HCT116 (cell line): ENCODE results near the gene PRKG1. TPM values are rescaled to one million over a fixed set of nuclear protein-coding genes. Genes with fewer than 3 reads are reported as not detected.

Experiments
- ATAC-seq: fragments of 200-7000 bp; cut with Tn5 transposase; 2 replicates; pipeline ENCODE4 v1.9.1; 2020; ENCODE audit warnings: mild to moderate bottlenecking, moderate library complexity
- BruUV-seq: library from RNA; stranded (reverse); fragments of 400-500 nt; replicated peaks from 2 replicates; lab custom pipeline; 2021; lab: Mats Ljungman, UMichigan
- CTCF ChIA-PET: fragments of 300-600 bp; sonication (Branson Sonifier 250); formaldehyde crosslinking; loops from one replicate; lab custom pipeline; 2021; ENCODE audit warnings: antibody characterized with exemption; lab: Charles Lee
- POLR2A ChIA-PET: fragments of 300-600, 350-600 bp; sonication (Branson Sonifier 250); formaldehyde crosslinking; loops from one replicate; lab custom pipeline; 2021; ENCODE audit warnings: antibody characterized with exemption; lab: Charles Lee
- RAD21 ChIA-PET, 2 experiments: fragments of 300-600 bp; sonication (Branson Sonifier 250); formaldehyde crosslinking; loops; one replicate each; lab custom pipeline; 2023; ENCODE audit warnings: low total read pairs in 2 of 2; ENCODE audit not compliant: uncharacterized antibody in 2 of 2, unreplicated experiment in 2 of 2, low non-redundant PET in 1 of 2; lab: Charles Lee
- DNase-seq: peaks from one replicate; pipeline ENCODE4 v3.0.0-alpha.2; 2010; ENCODE audit warnings: low read depth, low spot score
- H2AFZ ChIP-seq: fragments of 200-600 bp; shearing (Covaris generic), sonication (generic); 2 replicates; pipeline ENCODE4 v1.6.1; 2017; ENCODE audit warnings: low read depth, mixed run types, mixed read lengths, antibody characterized with exemption, low read length; ENCODE audit not compliant: poor library complexity, severe bottlenecking
- H3K27ac ChIP-seq: 2 replicates; pipeline ENCODE4 v1.5.1; 2012; ENCODE audit warnings: low read depth, low read length
- H3K27me3 ChIP-seq: fragments of 200-600 bp; sonication (generic); 2 replicates; pipeline ENCODE4 v1.6.1; 2016; ENCODE audit warnings: mixed run types, low read length, mixed read lengths; ENCODE audit not compliant: insufficient read depth
- H3K36me3 ChIP-seq, 2 experiments: fragments of 200-500 bp in 1 of 2; fragments of 200-600 bp in 1 of 2; sonication (Bioruptor generic) in 1 of 2; sonication (generic) in 1 of 2; 2 replicates each; pipeline versions ENCODE4 v1.5.1 to v1.6.1; 2014 to 2016; ENCODE audit warnings: low read length in 2 of 2, inconsistent platforms in 1 of 2, mixed read lengths in 1 of 2, mixed run types in 1 of 2; ENCODE audit not compliant: insufficient read depth in 2 of 2, control insufficient read depth in 1 of 2
- H3K4me1 ChIP-seq, 2 experiments: fragments of 200-600 bp in 1 of 2; sonication (generic) in 1 of 2; 2 replicates each; pipeline versions ENCODE4 v1.5.1 to v1.6.1; 2012 to 2017; ENCODE audit warnings: low read length in 2 of 2, inconsistent platforms in 1 of 2, mild to moderate bottlenecking in 1 of 2, mixed read lengths in 1 of 2, mixed run types in 1 of 2, moderate library complexity in 1 of 2; ENCODE audit not compliant: insufficient read depth in 2 of 2, control insufficient read depth in 1 of 2
- H3K4me2 ChIP-seq: fragments of 200-600 bp; sonication (generic); 2 replicates; pipeline ENCODE4 v1.6.1; 2017; ENCODE audit warnings: mixed run types, low read length, mixed read lengths
- H3K4me3 ChIP-seq, 2 experiments: fragments of 200-600 bp in 1 of 2; sonication (generic) in 1 of 2; replicated peaks in 1 of 2; 2 replicates each; pipeline ENCODE4 v1.5.1; 2011 to 2016; ENCODE audit warnings: low read length in 2 of 2, control low read depth in 1 of 2, low read depth in 1 of 2, mild to moderate bottlenecking in 1 of 2, mixed read lengths in 1 of 2, mixed run types in 1 of 2
- H3K79me2 ChIP-seq: fragments of 200-600 bp; sonication (generic); 2 replicates; pipeline ENCODE4 v1.6.1; 2017; ENCODE audit warnings: mild to moderate bottlenecking, mixed run types, low read length, moderate library complexity, mixed read lengths; ENCODE audit not compliant: insufficient read depth
- H3K9ac ChIP-seq: fragments of 200-600 bp; sonication (generic); 2 replicates; pipeline ENCODE4 v1.6.1; 2016; ENCODE audit warnings: low read length, mixed read lengths
- H3K9me2 ChIP-seq: fragments of 200-600 bp; sonication (generic), shearing (Covaris generic); 2 replicates; pipeline ENCODE4 v1.6.1; 2017; ENCODE audit warnings: mixed run types, mild to moderate bottlenecking, moderate library complexity; ENCODE audit not compliant: insufficient read depth
- H3K9me3 ChIP-seq, 2 experiments: fragments of 200-500 bp in 1 of 2; fragments of 200-600 bp in 1 of 2; sonication (Bioruptor generic) in 1 of 2; sonication (generic) in 1 of 2; 2 replicates each; pipeline ENCODE4 v1.6.1; 2014 to 2017; ENCODE audit warnings: low read length in 2 of 2, mixed read lengths in 2 of 2, inconsistent platforms in 1 of 2, low read depth in 1 of 2, mild to moderate bottlenecking in 1 of 2, mixed run types in 1 of 2, moderate library complexity in 1 of 2; ENCODE audit not compliant: control insufficient read depth in 1 of 2, insufficient read depth in 1 of 2
- H4K20me1 ChIP-seq: fragments of 200-600 bp; sonication (generic), shearing (Covaris generic); 2 replicates; pipeline ENCODE4 v1.6.1; 2017; ENCODE audit warnings: mixed run types, mild to moderate bottlenecking, moderate library complexity; ENCODE audit not compliant: insufficient read depth
- CBX3 ChIP-seq: IDR thresholded peaks from 2 replicates; pipeline ENCODE4 v1.6.1; 2012; ENCODE audit warnings: low read depth
- EGR1 ChIP-seq: IDR thresholded peaks from 2 replicates; pipeline ENCODE4 v1.6.1; 2012; ENCODE audit warnings: low read depth
- EZH2phosphoT487 ChIP-seq: fragments of 200-600 bp; IDR thresholded peaks from 2 replicates; pipeline ENCODE4 v1.6.1; 2018; ENCODE audit warnings: antibody characterized with exemption, borderline replicate concordance
- FOSL1 ChIP-seq: IDR thresholded peaks from 2 replicates; pipeline ENCODE4 v1.6.1; 2012; ENCODE audit warnings: low read depth
- JUND ChIP-seq: IDR thresholded peaks from 2 replicates; pipeline ENCODE4 v1.6.1; 2012
- POLR2A ChIP-seq: IDR thresholded peaks from 2 replicates; pipeline ENCODE4 v1.7.0; 2011; ENCODE audit warnings: borderline replicate concordance; ENCODE audit not compliant: insufficient read depth, insufficient read length; ENCODE audit errors: extremely low read depth
- SIN3A ChIP-seq: IDR thresholded peaks from 2 replicates; pipeline ENCODE4 v1.6.1; 2012; ENCODE audit warnings: low read depth
- TCF7L2 ChIP-seq: IDR thresholded peaks from 2 replicates; pipeline ENCODE4 v1.7.0; 2011; ENCODE audit warnings: borderline replicate concordance, inconsistent platforms; ENCODE audit not compliant: insufficient read depth, insufficient read length; ENCODE audit errors: extremely low read depth
- intact Hi-C: fragments of 100-400 bp; cut with micrococcal nuclease; formaldehyde crosslinking; loops from 2 replicates; pipeline ENCODE4 v1.10.0; 2022
- total RNA-seq: library from RNA; stranded (reverse); gene quantifications from one replicate; pipeline ENCODE4 v1.2.1, GENCODE V29; 2021; ENCODE audit not compliant: unreplicated experiment
- TF ChIP-seq, protein P1 (sequence below): IDR thresholded peaks from 2 replicates; pipeline ENCODE4 v1.6.1; 2012

The PRKG1 gene
- total RNA-seq, 1 experiment from 2014 or later = 1.4 TPM

DNA sequence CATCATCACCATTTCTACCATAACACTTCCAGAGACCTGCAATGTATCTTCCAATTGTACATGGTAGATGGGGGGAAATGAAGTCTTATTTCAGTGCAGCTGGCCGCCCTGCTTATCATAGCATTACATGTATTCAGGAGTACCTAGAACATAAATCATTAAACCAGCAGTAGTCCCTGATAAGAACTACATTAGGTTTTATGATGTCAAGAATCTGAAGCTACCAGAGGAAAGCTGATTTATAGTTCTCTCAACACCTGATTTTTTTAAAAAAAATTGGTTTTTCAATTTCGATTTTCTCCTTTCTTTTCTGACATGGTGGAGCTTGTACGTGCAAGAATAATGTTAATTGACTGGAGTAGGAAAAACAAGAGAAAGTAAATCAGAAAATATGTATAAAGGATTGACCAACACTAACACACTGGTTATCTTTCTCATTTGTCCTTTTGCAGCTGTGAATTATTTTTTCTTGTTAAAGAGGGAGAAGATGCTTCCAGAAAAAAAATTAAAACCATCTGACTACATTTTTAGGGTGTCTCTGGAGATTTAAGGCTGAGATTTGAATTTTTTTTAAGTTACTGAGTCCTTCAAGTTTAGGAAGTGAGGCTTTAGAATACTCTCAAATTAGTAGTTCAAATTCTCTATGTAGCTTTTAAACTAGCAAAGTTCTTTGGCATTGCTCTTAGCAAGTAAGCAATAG lies 566.0 kb downstream of the PRKG1 start:
- DNase-seq = no peak
- TF ChIP-seq TCF7L2 (no peak), JUND (no peak), EGR1 (no peak), POLR2A (no peak)
- Histone ChIP-seq H4K20me1 (no peaks in the 10 kb centered on the region; the same call in 1 of the 2 replicates), H3K79me2 (no peaks in the 10 kb centered on the region), H3K4me1 (no peaks in the 10 kb centered on the region), H3K9ac (no peak overlapping the region), H3K4me3 (no peak overlapping the region), H3K9me3 (no peaks in the 10 kb centered on the region), H3K27me3 (peaks cover 14% of the 10 kb centered on the region), H3K27ac (no peak overlapping the region), H3K4me2 (no peak overlapping the region), H2AFZ (no peak overlapping the region), H3K9me2 (no peaks in the 10 kb centered on the region), H3K36me3 (no peaks in the 10 kb centered on the region)
- CTCF ChIA-PET = no interaction called here
- ATAC-seq = no peak
- POLR2A ChIA-PET = no interaction called here
- intact Hi-C loops = no loop called here
- RAD21 ChIA-PET = no interaction called here
- BruUV-seq = no TSS peak

DNA sequence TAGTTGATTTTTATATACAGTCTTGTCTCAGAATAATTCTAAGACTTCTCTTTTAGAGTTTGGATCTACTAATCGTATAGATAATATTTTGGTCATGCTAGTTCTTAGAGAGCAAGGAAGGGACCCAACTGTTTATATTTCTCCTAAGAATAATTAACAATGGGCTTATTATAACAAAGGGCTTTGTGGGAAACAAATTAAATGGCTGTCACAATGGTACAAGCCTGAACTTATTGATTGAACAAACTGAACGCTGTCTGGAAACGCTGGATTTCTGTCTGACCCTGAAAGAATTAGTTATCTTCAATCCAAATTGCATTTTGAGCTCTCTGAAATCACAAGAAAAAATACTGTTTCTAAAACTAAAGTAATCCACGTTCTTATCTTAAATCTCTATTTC lies 568.3 kb downstream of the PRKG1 start:
- ChIA-PET POLR2A (no interaction called here), CTCF (no interaction called here), RAD21 (no interaction called here)
- H2AFZ ChIP-seq = no peak overlapping the region
- no peak for TF ChIP-seq FOSL1
- no peak for TF ChIP-seq CBX3
- TF ChIP-seq, protein P1, sequence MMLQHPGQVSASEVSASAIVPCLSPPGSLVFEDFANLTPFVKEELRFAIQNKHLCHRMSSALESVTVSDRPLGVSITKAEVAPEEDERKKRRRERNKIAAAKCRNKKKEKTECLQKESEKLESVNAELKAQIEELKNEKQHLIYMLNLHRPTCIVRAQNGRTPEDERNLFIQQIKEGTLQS = no peak
- TF ChIP-seq SIN3A = no peak
- TF ChIP-seq JUND = no peak
- TF ChIP-seq EZH2phosphoT487 = no peak
- no peak overlapping the region for H3K4me3 ChIP-seq
- no peak for ATAC-seq
- no peaks in the 10 kb centered on the region for H3K79me2 ChIP-seq
- no peaks in the 10 kb centered on the region for H3K9me2 ChIP-seq
- BruUV-seq = no TSS peak
- no peak overlapping the region for H3K4me2 ChIP-seq
- peaks cover 14% of the 10 kb centered on the region for H3K27me3 ChIP-seq
- no peaks in the 10 kb centered on the region for H3K4me1 ChIP-seq
- intact Hi-C loops = no loop called here
- no peak for DNase-seq
- H3K27ac ChIP-seq = no peak overlapping the region
- H3K9ac ChIP-seq = no peak overlapping the region
- no peaks in the 10 kb centered on the region for H3K9me3 ChIP-seq
- H3K36me3 ChIP-seq = no peaks in the 10 kb centered on the region
- H4K20me1 ChIP-seq = no peaks in the 10 kb centered on the region; the same call in 1 of the 2 replicates
